Activated T-helper 1 cell treated with anti-CD3 and anti-CD28 coated beads, Interleukin-2, amount 50 U/mL, for 16 hours (primary cell): Measurements from ENCODE around the gene ZNF831.
A peak's percentile ranks its signal among the peaks of the same experiment; 100 is the strongest.

Experiments used
- DNase-seq, 2 donors: peaks; one replicate each; pipeline ENCODE4 v3.0.0-alpha.2; 2020; ENCODE audit warnings: low read depth in 1 of 2, low spot score in 1 of 2

The ZNF831 gene

GRCh38 chr20:59242714-59243626 is 79.3 kb downstream of the ZNF831 start:
- DNase-seq = no peak

- no peak for DNase-seq
Measured at GRCh38 chr20:59246691-59247400, 83.2 kb downstream of the ZNF831 start.

GRCh38 chr20:59247731-59248684 is 84.4 kb downstream of the ZNF831 start:
- no peak for DNase-seq

GRCh38 chr20:59250293-59250692 is 86.7 kb downstream of the ZNF831 start:
- no peak for DNase-seq

GRCh38 chr20:59253325-59253724 is 89.7 kb downstream of the ZNF831 start:
- DNase-seq = no peak

- peak in 1 of 2 donors; percentile 3 for DNase-seq
Measured at GRCh38 chr20:59253779-59254319, 90.2 kb downstream of the ZNF831 start.

- DNase-seq = no peak
Measured at GRCh38 chr20:59255256-59255655, 91.6 kb downstream of the ZNF831 start.

GRCh38 chr20:59258221-59258621 is 94.6 kb downstream of the ZNF831 start:
- no peak for DNase-seq

GRCh38 chr20:59259946-59260345 is 96.3 kb downstream of the ZNF831 start:
- DNase-seq = no peak

- no peak for DNase-seq
Measured at GRCh38 chr20:59265298-59265697, 101.7 kb downstream of the ZNF831 start.

- DNase-seq = no peak
Measured at GRCh38 chr20:59268870-59269269, 105.2 kb downstream of the ZNF831 start.

GRCh38 chr20:59269411-59270025 is 105.9 kb downstream of the ZNF831 start:
- no peak for DNase-seq

GRCh38 chr20:59270380-59270779 is 106.8 kb downstream of the ZNF831 start:
- no peak for DNase-seq

GRCh38 chr20:59273739-59274357 is 110.2 kb downstream of the ZNF831 start:
- no peak for DNase-seq

- DNase-seq = no peak
Measured at GRCh38 chr20:59276938-59277337, 113.3 kb downstream of the ZNF831 start.

GRCh38 chr20:59284470-59284869 is 120.8 kb downstream of the ZNF831 start:
- no peak for DNase-seq

- DNase-seq = no peak
Measured at GRCh38 chr20:59289994-59290393, 126.4 kb downstream of the ZNF831 start.

- no peak for DNase-seq
Measured at GRCh38 chr20:59291740-59292383, 128.2 kb downstream of the ZNF831 start.

GRCh38 chr20:59295531-59295930 is 131.9 kb downstream of the ZNF831 start:
- DNase-seq = no peak
